Measurements from ENCODE around the gene AFG3L2.

GRCh38 chr18:12342661-12343060 is 34.4 kb downstream of the AFG3L2 start:
- TF ChIP-seq ATF3 (IDR thresholded peaks at IDR 0.05), result no peak
- TF ChIP-seq YY1 (IDR thresholded peaks at IDR 0.05; ENCODE audit: extremely low read depth, insufficient replicate concordance, low read depth, low read length), result no peak
- TF ChIP-seq CTCF (IDR thresholded peaks at IDR 0.05 in 2 of 3, conservative IDR thresholded peaks at IDR 0.05 in 1 of 3; ENCODE audit: borderline replicate concordance in 1 of 3, insufficient read depth in 1 of 3, low read depth in 2 of 3, low read length in 2 of 3), result no peak
- TF ChIP-seq ZFX (IDR thresholded peaks at IDR 0.05), result no peak
- no peak for TF ChIP-seq POLR2AphosphoS5 (IDR thresholded peaks at IDR 0.05; ENCODE audit: low read depth, low read length)
- TF ChIP-seq POLR2A (IDR thresholded peaks at IDR 0.05; ENCODE audit: borderline replicate concordance, extremely low read depth, insufficient read depth, insufficient read length), result no peak
- TF ChIP-seq SRF (IDR thresholded peaks at IDR 0.05; ENCODE audit: low read depth), result no peak
- no peak for TF ChIP-seq EGR1 (IDR thresholded peaks at IDR 0.05; ENCODE audit: low read depth)
- TF ChIP-seq ZNF274 (IDR thresholded peaks at IDR 0.05; ENCODE audit: low read depth, low read length), result no peak
- TF ChIP-seq MAX (IDR thresholded peaks at IDR 0.05), result no peak
- TF ChIP-seq RAD21 (IDR thresholded peaks at IDR 0.05; ENCODE audit: low read depth), result no peak

Data from HCT116 (cell line).